Activated CD4-positive, alpha-beta T cell treated with anti-CD3 and anti-CD28 coated beads, Interleukin-2, amount 10 ng/mL, durations not matched to agents 7 days and 5 days (primary cell): ENCODE results near the gene WDFY4. TPM values are rescaled to one million over a fixed set of nuclear protein-coding genes. Genes with fewer than 3 reads are reported as not detected.

Source experiments
- CTCF ChIA-PET: fragments of 350-600 bp; sonication (Branson Sonifier 250); formaldehyde crosslinking; loops from one replicate; lab custom pipeline; 2021; ENCODE audit warnings: antibody characterized with exemption; lab: Charles Lee
- POLR2A ChIA-PET: fragments of 350-600 bp; sonication (Branson Sonifier 250); formaldehyde crosslinking; loops from one replicate; lab custom pipeline; 2021; ENCODE audit warnings: antibody characterized with exemption; lab: Charles Lee
- DNase-seq: peaks from one replicate; pipeline ENCODE4 v3.0.0-alpha.2; 2020
- H3K27ac Mint-ChIP-seq: one replicate; pipeline ENCODE4 v1.8.0; 2021; ENCODE audit warnings: mild to moderate bottlenecking, moderate library complexity, mixed read lengths
- H3K27me3 Mint-ChIP-seq: one replicate; pipeline ENCODE4 v1.8.0; 2021; ENCODE audit warnings: mixed read lengths
- H3K36me3 Mint-ChIP-seq: one replicate; pipeline ENCODE4 v1.8.0; 2021; ENCODE audit warnings: low read depth, mixed read lengths
- H3K4me1 Mint-ChIP-seq: one replicate; pipeline ENCODE4 v1.8.0; 2021; ENCODE audit warnings: mixed read lengths
- H3K4me3 Mint-ChIP-seq: one replicate; pipeline ENCODE4 v1.8.0; 2021; ENCODE audit warnings: mild to moderate bottlenecking, moderate library complexity, mixed read lengths
- H3K9me3 Mint-ChIP-seq: one replicate; pipeline ENCODE4 v1.8.0; 2021; ENCODE audit warnings: mixed read lengths
- total RNA-seq, 2 experiments: library from RNA; stranded (reverse); gene quantifications; one replicate each; pipeline ENCODE4 v1.2.3, GENCODE V29; 2021

The WDFY4 gene
- total RNA-seq, 2 experiments from 2014 or later, result 0.37 to 0.40 TPM

GRCh38 chr10:48946332-48946731 lies 261.7 kb downstream of the WDFY4 start:
- no peak overlapping the region for H3K4me3 Mint-ChIP-seq
- no peaks in the 10 kb centered on the region for H3K36me3 Mint-ChIP-seq
- ChIA-PET CTCF (no interaction called here), POLR2A (no interaction called here)
- no peaks in the 10 kb centered on the region for H3K9me3 Mint-ChIP-seq
- H3K27ac Mint-ChIP-seq, result no peak overlapping the region
- no peaks in the 10 kb centered on the region for H3K27me3 Mint-ChIP-seq
- DNase-seq, result no peak
- no peaks in the 10 kb centered on the region for H3K4me1 Mint-ChIP-seq

- no peak overlapping the region for H3K4me3 Mint-ChIP-seq
- POLR2A ChIA-PET, result no interaction called here
- H3K9me3 Mint-ChIP-seq, result no peaks in the 10 kb centered on the region
- H3K27me3 Mint-ChIP-seq, result no peaks in the 10 kb centered on the region
- H3K4me1 Mint-ChIP-seq, result no peaks in the 10 kb centered on the region
- H3K36me3 Mint-ChIP-seq, result no peaks in the 10 kb centered on the region
- DNase-seq, result no peak
- CTCF ChIA-PET, result no interaction called here
- H3K27ac Mint-ChIP-seq, result no peak overlapping the region
These were observed 262.3 kb downstream of the WDFY4 start for GRCh38 chr10:48946891-48947500.

- Mint-ChIP-seq H3K27ac (no peak overlapping the region), H3K4me1 (no peaks in the 10 kb centered on the region), H3K27me3 (no peaks in the 10 kb centered on the region), H3K4me3 (no peak overlapping the region), H3K9me3 (no peaks in the 10 kb centered on the region), H3K36me3 (no peaks in the 10 kb centered on the region)
- POLR2A ChIA-PET, result no interaction called here
- DNase-seq, result no peak
- CTCF ChIA-PET, result no interaction called here
These were observed 263.2 kb downstream of the WDFY4 start for GRCh38 chr10:48947690-48948469.

- ChIA-PET CTCF (no interaction called here), POLR2A (no interaction called here)
- H3K27ac Mint-ChIP-seq, result no peak overlapping the region
These were observed 263.9 kb downstream of the WDFY4 start for GRCh38 chr10:48948470-48949037.

GRCh38 chr10:48951707-48952106 lies 267.0 kb downstream of the WDFY4 start:
- ChIA-PET CTCF (interaction anchor here (1.1 kb wide), 1 partner anchor 13 kb away, joined by 4 read pairs; no protein-coding TSS in a partner anchor), POLR2A (no interaction called here)
- Mint-ChIP-seq H3K4me1 (no peaks in the 10 kb centered on the region), H3K9me3 (no peaks in the 10 kb centered on the region), H3K4me3 (no peak overlapping the region), H3K36me3 (no peaks in the 10 kb centered on the region), H3K27me3 (no peaks in the 10 kb centered on the region), H3K27ac (no peak overlapping the region)
- DNase-seq, result no peak

More at GRCh38 chr10:48948470-48949037, 263.9 kb downstream of the WDFY4 start:
- no peak overlapping the region for H3K4me3 Mint-ChIP-seq
- no peaks in the 10 kb centered on the region for H3K36me3 Mint-ChIP-seq
- no peaks in the 10 kb centered on the region for H3K27me3 Mint-ChIP-seq
- no peak for DNase-seq
- no peaks in the 10 kb centered on the region for H3K9me3 Mint-ChIP-seq
- H3K4me1 Mint-ChIP-seq, result no peaks in the 10 kb centered on the region

GRCh38 chr10:48957361-48958151 lies 272.9 kb downstream of the WDFY4 start:
- H3K9me3 Mint-ChIP-seq, result no peaks in the 10 kb centered on the region
- no peak overlapping the region for H3K27ac Mint-ChIP-seq
- peaks cover 4% of the 10 kb centered on the region for H3K27me3 Mint-ChIP-seq
- ChIA-PET CTCF (no interaction called here), POLR2A (no interaction called here)
- no peak for DNase-seq
- no peaks in the 10 kb centered on the region for H3K36me3 Mint-ChIP-seq
- no peak overlapping the region for H3K4me3 Mint-ChIP-seq
- no peaks in the 10 kb centered on the region for H3K4me1 Mint-ChIP-seq

- ChIA-PET CTCF (interaction anchor here (0.6 kb wide), 1 partner anchor 301 kb away, joined by 3 read pairs; no protein-coding TSS in a partner anchor), POLR2A (no interaction called here)
- Mint-ChIP-seq H3K9me3 (no peaks in the 10 kb centered on the region), H3K36me3 (no peaks in the 10 kb centered on the region), H3K27me3 (peaks cover 4% of the 10 kb centered on the region), H3K4me3 (no peak overlapping the region), H3K4me1 (no peaks in the 10 kb centered on the region), H3K27ac (no peak overlapping the region)
- no peak for DNase-seq
These were observed 274.0 kb downstream of the WDFY4 start for GRCh38 chr10:48958598-48959190.

GRCh38 chr10:48964038-48964437 lies 279.4 kb downstream of the WDFY4 start:
- Mint-ChIP-seq H3K27me3 (peaks cover 4% of the 10 kb centered on the region), H3K4me3 (no peak overlapping the region), H3K27ac (no peak overlapping the region), H3K4me1 (no peaks in the 10 kb centered on the region), H3K36me3 (no peaks in the 10 kb centered on the region), H3K9me3 (no peaks in the 10 kb centered on the region)
- POLR2A ChIA-PET, result no interaction called here
- no peak for DNase-seq
- CTCF ChIA-PET, result no interaction called here

GRCh38 chr10:48965460-48965859 lies 280.8 kb downstream of the WDFY4 start:
- Mint-ChIP-seq H3K4me3 (no peak overlapping the region), H3K27ac (no peak overlapping the region), H3K4me1 (no peaks in the 10 kb centered on the region), H3K27me3 (peaks cover 4% of the 10 kb centered on the region), H3K9me3 (no peaks in the 10 kb centered on the region), H3K36me3 (no peaks in the 10 kb centered on the region)
- no peak for DNase-seq
- ChIA-PET CTCF (no interaction called here), POLR2A (no interaction called here)

GRCh38 chr10:48968036-48968435 lies 283.4 kb downstream of the WDFY4 start:
- Mint-ChIP-seq H3K36me3 (no peaks in the 10 kb centered on the region), H3K27me3 (peaks cover 3% of the 10 kb centered on the region), H3K9me3 (no peaks in the 10 kb centered on the region), H3K4me1 (peaks cover 6% of the 10 kb centered on the region), H3K27ac (no peak overlapping the region), H3K4me3 (no peak overlapping the region)
- POLR2A ChIA-PET, result no interaction called here
- CTCF ChIA-PET, result no interaction called here
- DNase-seq, result no peak

GRCh38 chr10:48970046-48970445 lies 285.4 kb downstream of the WDFY4 start:
- Mint-ChIP-seq H3K4me1 (peaks cover 6% of the 10 kb centered on the region), H3K36me3 (no peaks in the 10 kb centered on the region), H3K27me3 (peaks cover 3% of the 10 kb centered on the region), H3K4me3 (no peak overlapping the region), H3K9me3 (no peaks in the 10 kb centered on the region), H3K27ac (no peak overlapping the region)
- ChIA-PET POLR2A (no interaction called here), CTCF (no interaction called here)
- no peak for DNase-seq

GRCh38 chr10:48970654-48971053 lies 286.0 kb downstream of the WDFY4 start:
- Mint-ChIP-seq H3K9me3 (no peaks in the 10 kb centered on the region), H3K36me3 (no peaks in the 10 kb centered on the region), H3K4me3 (no peak overlapping the region), H3K4me1 (peaks cover 6% of the 10 kb centered on the region), H3K27me3 (peaks cover 3% of the 10 kb centered on the region), H3K27ac (no peak overlapping the region)
- ChIA-PET CTCF (no interaction called here), POLR2A (no interaction called here)
- DNase-seq, result peak; percentile 8
